Vagina (tissue), 2 donors: Measurements from ENCODE around the gene ZNF672. TPM values are rescaled to one million over a fixed set of nuclear protein-coding genes. Genes with fewer than 3 reads are reported as not detected.

Experiments
- DNase-seq, 2 donors: peaks; one replicate each; pipeline ENCODE4 v3.0.0-alpha.2; 2017; ENCODE audit errors: extremely low spot score in 2 of 2
- H3K27ac ChIP-seq: fragments of 200-600 bp; sonication (generic); one replicate; pipeline ENCODE4 v1.5.1; 2019
- H3K27me3 ChIP-seq: fragments of 200-600 bp; sonication (generic); one replicate; pipeline ENCODE4 v1.5.1; 2019
- H3K36me3 ChIP-seq, 2 donors: fragments of 200-600 bp; sonication (generic); one replicate each; pipeline ENCODE4 v1.5.1; 2017 to 2019
- H3K4me1 ChIP-seq: fragments of 200-600 bp; sonication (generic); one replicate; pipeline ENCODE4 v1.5.1; 2019
- H3K4me3 ChIP-seq, 2 donors: fragments of 200-600 bp; sonication (generic); 1 replicate in 1 of 2; 2 replicates in 1 of 2; pipeline ENCODE4 v1.5.1; 2016 to 2019
- H3K9me3 ChIP-seq: fragments of 200-600 bp; sonication (generic); one replicate; pipeline ENCODE4 v1.5.1; 2019
- POLR2A ChIP-seq, 2 donors: fragments of 450-650 bp; IDR thresholded peaks; one replicate each; pipeline ENCODE4 v1.6.1; 2017; ENCODE audit warnings: antibody characterized with exemption in 2 of 2, mild to moderate bottlenecking in 2 of 2, moderate library complexity in 2 of 2
- POLR2AphosphoS5 ChIP-seq, 2 donors: sonication (generic); formaldehyde crosslinking; IDR thresholded peaks; one replicate each; pipeline ENCODE4 v1.9.0; 2017; ENCODE audit warnings: antibody characterized with exemption in 2 of 2, mild to moderate bottlenecking in 2 of 2, low read depth in 1 of 2; ENCODE audit not compliant: insufficient read depth in 1 of 2
- intact Hi-C: fragments of 100-400 bp; cut with DNase I; formaldehyde crosslinking; loops from one replicate; pipeline ENCODE4 v1.15.1; 2023
- microRNA-seq: library from miRNA; unstranded; fragments of <30 nt; microRNA quantifications from one replicate; pipeline ENCODE4, GENCODE V29; 2017; ENCODE audit warnings: borderline number of aligned reads, borderline replicate concordance
- small RNA-seq: library from RNA; depleted of rRNA; stranded (forward); fragments of <200 nt; gene quantifications from one replicate; pipeline ENCODE3, GENCODE V24; 2016
- total RNA-seq: library from RNA; depleted of rRNA; stranded (reverse); fragments of >200 nt; gene quantifications from one replicate; pipeline ENCODE4 v1.2.3, GENCODE V29; 2016
- TF ChIP-seq, protein P1 (sequence below), 3 experiments: fragments of 450-650 bp in 2 of 3; fragments of 200-600 bp in 1 of 3; sonication (generic) in 1 of 3; IDR thresholded peaks; one replicate each; pipeline ENCODE4 v1.5.1; 2017 to 2019; ENCODE audit warnings: antibody characterized with exemption in 3 of 3, mild to moderate bottlenecking in 2 of 3, moderate library complexity in 2 of 3

ZNF672 gene
- total RNA-seq, 1 donor from 2014 or later: 44.9 TPM

- no peak for DNase-seq
- TF ChIP-seq POLR2A (IDR thresholded peaks at IDR 0.05) (no peak), POLR2AphosphoS5 (IDR thresholded peaks at IDR 0.05; ENCODE audit: insufficient read depth in 1 of 2, low read depth in 1 of 2) (no peak)
- TF ChIP-seq, protein P1, sequence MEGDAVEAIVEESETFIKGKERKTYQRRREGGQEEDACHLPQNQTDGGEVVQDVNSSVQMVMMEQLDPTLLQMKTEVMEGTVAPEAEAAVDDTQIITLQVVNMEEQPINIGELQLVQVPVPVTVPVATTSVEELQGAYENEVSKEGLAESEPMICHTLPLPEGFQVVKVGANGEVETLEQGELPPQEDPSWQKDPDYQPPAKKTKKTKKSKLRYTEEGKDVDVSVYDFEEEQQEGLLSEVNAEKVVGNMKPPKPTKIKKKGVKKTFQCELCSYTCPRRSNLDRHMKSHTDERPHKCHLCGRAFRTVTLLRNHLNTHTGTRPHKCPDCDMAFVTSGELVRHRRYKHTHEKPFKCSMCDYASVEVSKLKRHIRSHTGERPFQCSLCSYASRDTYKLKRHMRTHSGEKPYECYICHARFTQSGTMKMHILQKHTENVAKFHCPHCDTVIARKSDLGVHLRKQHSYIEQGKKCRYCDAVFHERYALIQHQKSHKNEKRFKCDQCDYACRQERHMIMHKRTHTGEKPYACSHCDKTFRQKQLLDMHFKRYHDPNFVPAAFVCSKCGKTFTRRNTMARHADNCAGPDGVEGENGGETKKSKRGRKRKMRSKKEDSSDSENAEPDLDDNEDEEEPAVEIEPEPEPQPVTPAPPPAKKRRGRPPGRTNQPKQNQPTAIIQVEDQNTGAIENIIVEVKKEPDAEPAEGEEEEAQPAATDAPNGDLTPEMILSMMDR (IDR thresholded peaks at IDR 0.05): no peak
- no peaks in the 10 kb centered on the region for H3K4me1 ChIP-seq
- no peaks in the 10 kb centered on the region for H3K9me3 ChIP-seq
- H3K36me3 ChIP-seq: no peaks in the 10 kb centered on the region
- no peak overlapping the region for H3K27ac ChIP-seq
- intact Hi-C loops: no loop called here
- H3K4me3 ChIP-seq: no peak overlapping the region
- no peaks in the 10 kb centered on the region for H3K27me3 ChIP-seq
Measured at GRCh38 chr1:248894837-248895236, 56.8 kb downstream of the ZNF672 start.

DNA sequence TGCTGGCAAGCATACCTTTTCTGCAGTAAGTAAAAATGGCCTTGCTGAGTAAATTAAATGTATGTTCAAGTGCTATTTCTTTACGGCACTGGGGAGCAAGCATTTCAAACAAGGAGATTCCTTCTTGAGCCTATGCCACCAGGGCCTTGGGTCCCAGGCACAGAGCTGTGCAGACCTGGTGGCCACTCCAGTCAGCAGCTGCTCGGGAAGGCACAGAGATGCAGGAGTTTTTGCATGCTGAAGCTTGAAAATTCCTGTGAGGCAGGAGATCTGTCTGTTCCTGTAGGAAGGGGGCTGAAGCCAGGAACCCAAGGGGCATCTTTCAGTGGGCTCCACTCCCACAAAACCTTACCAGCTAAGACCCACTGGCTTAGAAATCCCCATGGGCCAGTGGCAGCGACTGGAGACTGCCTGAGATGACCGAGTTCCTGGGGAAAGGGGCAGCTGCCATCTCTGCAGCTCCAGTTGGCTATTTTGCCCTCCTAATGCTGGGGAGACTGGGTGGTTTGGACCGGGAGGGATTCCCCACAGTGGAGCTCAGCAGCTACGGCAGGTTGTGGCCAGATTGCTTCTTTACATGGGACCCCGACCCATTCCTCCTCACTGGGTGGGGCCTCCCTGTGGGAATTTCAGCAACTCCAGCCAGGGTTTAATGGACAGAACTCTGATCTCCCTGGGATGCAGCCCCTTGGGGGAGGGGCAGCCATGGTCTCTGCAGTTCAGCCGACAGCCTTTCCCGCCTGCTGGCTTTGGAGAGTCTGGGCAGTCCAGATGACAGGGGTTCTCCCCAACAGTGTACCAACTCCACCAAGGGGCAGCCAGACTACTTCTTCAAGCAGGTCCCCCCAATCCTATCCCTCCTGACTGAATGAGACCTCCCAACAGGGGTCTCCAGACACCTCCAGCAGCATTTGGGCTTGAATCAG lies 59.7 kb downstream of the ZNF672 start:
- Histone ChIP-seq H3K27me3 (no peaks in the 10 kb centered on the region), H3K9me3 (no peaks in the 10 kb centered on the region), H3K27ac (no peak overlapping the region), H3K4me3 (no peak overlapping the region), H3K4me1 (no peaks in the 10 kb centered on the region), H3K36me3 (no peaks in the 10 kb centered on the region)
- no peak for DNase-seq
- intact Hi-C loops: no loop called here
- TF ChIP-seq POLR2A (IDR thresholded peaks at IDR 0.05): no peak
- TF ChIP-seq, protein P1 (IDR thresholded peaks at IDR 0.05): no peak
- no peak for TF ChIP-seq POLR2AphosphoS5 (IDR thresholded peaks at IDR 0.05; ENCODE audit: insufficient read depth in 1 of 2, low read depth in 1 of 2)

Small RNA genes within 50 kb of the gene (microRNA-seq; reads per million reads assigned to microRNA genes)
- gene MIR3124: not detected

Small RNA genes within 50 kb of the gene (small RNA-seq; reads per million reads assigned to genes)
- not detected for gene MIR3124

Other genes with a start within 250 kb of the ZNF672 start
- gene OR2T10, start 240.5 kb upstream of the ZNF672 start, total RNA-seq: not detected
- not detected for gene OR2T11, start 203.1 kb upstream of the ZNF672 start, total RNA-seq
- gene OR2T35, start 192.9 kb upstream of the ZNF672 start, total RNA-seq: not detected
- not detected for gene OR2T27, start 182.7 kb upstream of the ZNF672 start, total RNA-seq
- not detected for gene OR14I1, start 135.5 kb upstream of the ZNF672 start, total RNA-seq
- gene LYPD8, start 82.5 kb upstream of the ZNF672 start, total RNA-seq: not detected
- 18.7 TPM for gene SH3BP5L, start 12.3 kb upstream of the ZNF672 start, total RNA-seq
- 46.7 TPM for gene ZNF692, start 20.9 kb downstream of the ZNF672 start, total RNA-seq
- 12.5 TPM for gene PGBD2, start 68.0 kb downstream of the ZNF672 start, total RNA-seq